HG03095 (cell line): Measurements from ENCODE around the gene B4GALT6.

Experiments used
- ATAC-seq: cut with Tn5 transposase; IDR thresholded peaks from one replicate; pipeline ENCODE4 v1.9.1; 2021; ENCODE audit warnings: moderate library complexity; ENCODE audit not compliant: unreplicated experiment

The B4GALT6 gene

DNA sequence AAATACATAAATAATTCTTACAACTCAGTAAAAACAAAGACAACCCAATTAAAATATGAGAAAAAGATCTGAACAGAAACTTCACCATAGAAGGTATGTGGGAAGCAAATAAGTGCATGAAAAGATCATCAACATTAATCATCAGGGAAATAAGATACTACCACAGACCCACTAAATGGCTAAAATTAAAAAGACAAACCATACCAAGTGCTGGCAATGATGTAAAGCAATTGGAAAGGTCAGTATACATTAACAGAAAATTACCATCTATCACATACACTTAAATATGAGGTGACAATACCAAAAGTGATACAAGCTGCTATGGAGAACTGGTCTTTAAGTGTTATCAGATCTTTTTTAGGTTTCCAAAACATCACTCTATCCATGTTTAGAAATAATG, 48.0 kb downstream of the B4GALT6 start:
- ATAC-seq: no peak

DNA sequence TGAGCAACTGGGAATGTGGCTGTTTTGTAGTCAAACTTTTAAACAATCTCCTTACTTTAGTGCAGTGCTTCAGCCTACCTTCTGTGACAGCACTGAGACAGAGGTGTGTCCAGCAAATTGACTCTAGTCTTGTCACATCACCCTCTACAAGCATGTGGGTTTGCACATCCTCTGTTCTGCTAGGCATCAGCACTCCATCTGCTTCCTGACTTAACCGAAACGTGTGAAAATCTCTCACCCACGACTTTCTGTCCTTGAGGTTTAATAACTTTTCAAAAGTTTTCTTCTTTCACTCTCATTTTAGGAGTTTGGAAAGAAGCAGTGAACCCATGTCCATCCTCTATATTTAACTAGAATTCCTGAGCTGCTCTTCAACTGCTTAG, 50.1 kb downstream of the B4GALT6 start:
- ATAC-seq: peak; percentile 95

- ATAC-seq: peak; percentile 10
Measured at GRCh38 chr18:31633392-31634330, 50.7 kb downstream of the B4GALT6 start.

DNA sequence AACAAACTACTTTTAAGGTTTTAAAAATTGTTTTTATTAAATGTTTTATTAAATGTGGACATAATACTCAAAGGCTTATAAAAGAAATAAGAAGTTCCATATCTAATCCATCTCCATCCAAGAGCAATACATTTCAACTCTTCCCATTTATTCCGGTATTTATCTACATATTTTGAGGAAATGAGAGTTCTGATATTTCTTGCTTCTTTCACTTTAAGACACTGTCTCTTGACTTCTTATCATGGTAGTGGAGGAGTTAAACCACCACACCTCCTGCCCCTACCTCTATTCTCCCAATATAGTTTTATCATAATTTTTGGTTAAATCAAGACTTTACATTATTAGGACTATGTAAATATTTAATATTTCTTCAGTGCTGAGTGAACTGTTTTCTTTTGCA, 52.0 kb downstream of the B4GALT6 start:
- no peak for ATAC-seq

- ATAC-seq: no peak
Measured at GRCh38 chr18:31631526-31631925, 52.9 kb downstream of the B4GALT6 start.

DNA sequence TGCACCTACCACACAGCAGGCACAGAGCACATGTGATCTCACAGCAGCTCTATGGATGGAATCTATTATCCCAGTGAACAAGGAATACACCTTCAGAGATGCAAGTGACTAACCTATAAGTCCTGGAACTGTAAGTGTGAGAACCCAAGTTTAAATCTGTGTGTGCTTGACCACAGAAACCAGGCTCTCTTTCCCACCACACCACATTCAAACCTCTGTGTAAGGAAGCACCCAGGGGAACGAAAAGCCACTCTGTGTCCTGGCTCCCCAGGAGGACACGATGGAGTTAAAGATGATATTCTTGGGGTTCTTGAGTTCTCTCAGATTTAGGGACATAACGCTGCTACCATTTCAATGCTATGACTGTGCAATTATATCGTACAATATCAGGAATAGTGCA, 53.8 kb downstream of the B4GALT6 start:
- ATAC-seq: no peak

DNA sequence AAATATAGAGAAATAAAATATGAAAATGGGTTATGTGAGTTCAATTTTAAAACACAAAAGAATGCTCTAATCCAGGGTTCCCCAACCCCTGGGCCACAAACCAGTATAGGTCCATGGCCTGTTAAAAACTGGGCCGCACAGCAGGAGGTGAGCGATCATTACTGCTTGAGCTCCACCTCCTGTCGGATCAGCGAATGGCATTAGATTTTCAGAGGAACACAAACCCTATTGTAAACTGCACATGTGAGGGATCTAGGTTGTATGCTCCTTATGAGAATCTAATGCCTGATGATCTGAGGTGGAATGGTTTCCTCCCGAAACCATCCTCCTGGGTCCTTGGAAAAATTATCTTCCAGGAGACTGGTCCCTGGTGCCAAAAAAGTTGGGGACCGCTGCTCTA, 58.0 kb downstream of the B4GALT6 start:
- no peak for ATAC-seq

GRCh38 chr18:31624892-31625640, 59.3 kb downstream of the B4GALT6 start:
- no peak for ATAC-seq

GRCh38 chr18:31619291-31619690, 65.1 kb downstream of the B4GALT6 start:
- ATAC-seq: no peak

GRCh38 chr18:31618801-31619200, 65.6 kb downstream of the B4GALT6 start:
- ATAC-seq: no peak

DNA sequence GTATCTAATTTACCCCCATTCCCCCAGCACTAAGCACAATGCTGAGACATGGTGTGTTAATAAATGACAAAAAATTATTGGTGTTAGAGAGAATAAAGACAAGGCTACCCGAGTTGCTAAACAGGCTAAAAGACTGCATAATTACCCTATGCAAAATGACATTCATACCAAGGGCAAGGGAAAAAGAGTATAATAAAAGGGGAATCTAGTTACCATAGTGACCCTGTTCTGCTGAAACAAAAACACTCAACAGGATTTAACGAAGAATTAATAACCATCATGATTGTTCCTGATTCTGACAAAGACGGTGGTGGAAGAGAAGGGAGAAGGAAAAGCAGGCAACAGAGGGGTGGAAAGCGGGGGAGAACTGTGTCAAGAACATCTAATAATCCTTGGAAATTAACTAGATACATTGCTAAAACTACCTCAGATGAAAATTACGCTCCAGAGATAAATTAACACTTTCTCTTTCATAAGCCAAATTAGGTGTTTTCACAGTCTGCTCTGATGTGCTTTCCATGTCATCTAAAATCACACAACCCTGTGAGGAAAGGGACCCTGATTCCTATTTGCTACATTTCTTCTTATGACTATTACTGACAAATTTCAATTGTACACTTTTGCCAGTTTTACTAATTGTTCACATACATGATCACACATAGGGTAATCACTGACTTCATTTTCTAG, 67.2 kb downstream of the B4GALT6 start:
- ATAC-seq: no peak

- ATAC-seq: no peak
Measured at GRCh38 chr18:31616586-31616985, 67.8 kb downstream of the B4GALT6 start.

GRCh38 chr18:31614044-31614443, 70.3 kb downstream of the B4GALT6 start:
- ATAC-seq: no peak

DNA sequence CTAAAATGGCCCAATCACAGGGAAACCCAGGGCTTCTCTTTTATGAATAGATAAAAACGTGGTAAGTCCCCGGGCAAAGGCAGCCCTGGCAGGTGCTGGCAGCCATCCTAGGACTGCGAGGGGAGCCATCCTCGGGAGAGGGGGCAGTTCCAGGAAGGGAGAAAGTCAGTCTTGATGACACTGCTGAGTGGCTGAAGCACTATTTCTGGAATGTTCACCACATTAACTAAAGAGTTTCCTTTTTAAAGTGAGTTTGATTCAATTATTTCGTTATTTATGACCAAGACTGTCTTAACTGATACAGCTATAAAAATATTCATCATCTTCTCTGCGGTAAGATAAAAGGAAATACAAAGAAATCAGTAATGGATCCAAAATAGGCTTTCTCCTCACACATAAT, 72.3 kb downstream of the B4GALT6 start:
- no peak for ATAC-seq

DNA sequence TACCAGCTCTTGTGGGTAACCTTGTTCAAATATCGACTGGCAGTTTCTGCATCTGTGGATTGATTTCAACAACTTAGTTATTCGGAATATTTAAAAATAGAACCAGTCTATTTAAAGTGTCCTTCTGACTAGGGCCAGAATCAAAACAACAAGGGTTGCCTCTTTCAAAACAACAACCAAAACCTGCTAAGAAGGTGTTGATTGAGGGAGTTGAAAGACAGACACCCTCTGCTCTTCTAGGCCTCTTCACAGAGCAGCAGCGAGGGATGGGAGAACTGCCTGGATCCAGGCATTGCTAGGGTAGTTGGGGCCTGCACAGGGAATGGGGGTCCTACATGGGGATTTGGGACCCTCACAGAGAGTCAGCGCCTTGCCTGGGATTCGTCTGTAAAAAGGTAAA, 72.9 kb downstream of the B4GALT6 start:
- ATAC-seq: no peak

DNA sequence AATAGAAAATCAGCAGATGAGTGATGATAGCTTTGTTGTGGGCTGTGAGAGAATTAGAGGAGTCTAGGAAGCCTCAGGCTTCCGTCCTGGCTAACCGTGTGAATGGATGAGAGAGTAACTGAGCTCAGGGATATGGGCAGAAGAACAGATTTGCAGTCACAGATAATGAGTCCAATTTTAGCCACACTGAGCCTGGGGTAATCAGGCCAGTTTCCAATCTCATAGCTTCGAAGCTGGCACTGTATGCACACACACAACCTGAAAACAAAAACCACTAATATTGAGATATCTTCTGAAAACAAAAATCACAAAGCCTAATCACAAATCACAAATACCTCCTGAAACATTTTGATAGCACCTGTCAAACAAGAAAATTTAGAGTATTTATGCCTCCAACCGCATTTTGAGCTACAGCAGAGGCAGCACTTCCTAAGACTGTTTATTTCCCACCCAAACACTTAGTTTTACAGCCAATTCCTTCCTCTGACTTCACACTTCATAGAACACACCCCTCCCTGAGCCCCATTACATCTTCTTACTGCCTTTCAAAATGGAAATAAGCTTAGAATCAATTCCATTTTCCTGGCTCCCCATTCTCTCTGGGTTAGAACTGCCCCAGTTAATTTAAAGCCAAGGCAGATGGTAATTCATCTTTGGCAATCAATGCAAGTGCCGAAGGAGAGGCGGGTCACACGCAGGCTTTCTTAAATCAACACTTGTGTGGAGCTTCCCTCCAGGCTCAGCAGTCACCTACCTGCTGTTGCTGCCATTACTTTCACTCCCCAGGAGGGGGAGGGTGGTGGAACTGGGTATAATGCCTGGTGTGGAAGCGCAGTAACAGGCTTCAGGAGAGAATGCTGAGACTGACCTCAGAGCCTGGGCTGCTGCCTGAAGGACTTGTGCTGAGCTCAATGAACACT, 73.8 kb downstream of the B4GALT6 start:
- ATAC-seq: no peak

DNA sequence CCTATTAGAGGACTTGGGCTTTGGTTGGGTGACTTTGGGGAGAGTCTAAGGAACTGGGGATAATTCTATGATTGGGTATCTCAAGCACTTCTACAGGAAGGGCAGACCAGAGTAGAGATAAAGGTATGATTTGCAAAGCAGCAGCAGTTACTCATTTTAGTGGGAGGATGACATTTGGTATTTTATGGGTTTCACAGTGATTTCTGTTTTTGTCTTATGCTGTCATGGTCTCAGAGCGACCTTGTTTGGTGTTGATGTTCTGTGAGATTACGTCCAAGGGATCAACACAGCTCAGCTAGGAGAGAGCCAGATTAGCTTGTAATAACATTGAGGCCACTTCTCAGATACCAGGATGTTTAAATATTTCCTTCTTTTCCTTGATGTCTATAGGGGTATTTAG, 74.5 kb downstream of the B4GALT6 start:
- no peak for ATAC-seq

DNA sequence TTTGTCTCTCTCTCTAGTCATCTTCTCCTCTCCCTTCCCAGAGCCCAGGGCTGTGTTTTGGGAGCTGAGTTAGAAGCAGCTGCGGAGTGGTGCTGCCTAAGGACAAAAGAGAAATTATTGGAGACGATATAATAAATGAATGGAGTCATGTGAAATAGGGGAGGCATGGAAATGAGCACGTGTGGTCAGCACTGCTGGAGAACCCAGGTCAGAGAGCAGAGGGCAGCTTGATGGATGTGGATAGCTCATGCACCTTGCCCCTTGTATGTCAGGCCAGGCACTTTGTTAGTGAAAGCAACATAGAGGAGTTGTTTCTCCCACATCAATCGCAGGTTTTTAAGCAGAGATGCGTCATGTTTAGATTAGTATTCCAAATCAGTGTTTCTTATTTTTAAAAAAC, 77.0 kb downstream of the B4GALT6 start:
- no peak for ATAC-seq

GRCh38 chr18:31606265-31606664, 78.1 kb downstream of the B4GALT6 start:
- ATAC-seq: no peak

DNA sequence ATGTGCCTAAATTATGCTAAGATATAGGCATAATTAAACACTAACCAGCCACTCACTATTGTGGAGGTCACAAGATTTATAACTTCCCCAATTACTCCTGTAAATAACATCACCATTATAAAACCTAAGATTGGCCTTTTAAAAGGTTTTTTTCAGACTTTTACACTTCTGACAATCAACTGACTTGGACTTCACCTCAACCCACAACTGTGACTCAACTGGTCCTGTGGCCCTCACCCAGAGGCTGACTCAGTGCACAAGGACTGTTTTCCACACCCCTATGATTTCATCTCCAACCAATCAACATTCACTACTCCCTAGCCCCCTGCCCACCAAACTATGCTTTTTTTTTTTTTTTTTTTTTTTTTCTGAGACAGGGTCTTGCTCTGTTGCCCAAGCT, 81.1 kb downstream of the B4GALT6 start:
- no peak for ATAC-seq
